GM18502 (cell line): Measurements from ENCODE around the gene GNAZ.

Experiments used
- ATAC-seq: cut with Tn5 transposase; IDR thresholded peaks from one replicate; pipeline ENCODE4 v1.9.1; 2021; ENCODE audit warnings: mild to moderate bottlenecking; ENCODE audit not compliant: unreplicated experiment, poor library complexity

The GNAZ gene

DNA sequence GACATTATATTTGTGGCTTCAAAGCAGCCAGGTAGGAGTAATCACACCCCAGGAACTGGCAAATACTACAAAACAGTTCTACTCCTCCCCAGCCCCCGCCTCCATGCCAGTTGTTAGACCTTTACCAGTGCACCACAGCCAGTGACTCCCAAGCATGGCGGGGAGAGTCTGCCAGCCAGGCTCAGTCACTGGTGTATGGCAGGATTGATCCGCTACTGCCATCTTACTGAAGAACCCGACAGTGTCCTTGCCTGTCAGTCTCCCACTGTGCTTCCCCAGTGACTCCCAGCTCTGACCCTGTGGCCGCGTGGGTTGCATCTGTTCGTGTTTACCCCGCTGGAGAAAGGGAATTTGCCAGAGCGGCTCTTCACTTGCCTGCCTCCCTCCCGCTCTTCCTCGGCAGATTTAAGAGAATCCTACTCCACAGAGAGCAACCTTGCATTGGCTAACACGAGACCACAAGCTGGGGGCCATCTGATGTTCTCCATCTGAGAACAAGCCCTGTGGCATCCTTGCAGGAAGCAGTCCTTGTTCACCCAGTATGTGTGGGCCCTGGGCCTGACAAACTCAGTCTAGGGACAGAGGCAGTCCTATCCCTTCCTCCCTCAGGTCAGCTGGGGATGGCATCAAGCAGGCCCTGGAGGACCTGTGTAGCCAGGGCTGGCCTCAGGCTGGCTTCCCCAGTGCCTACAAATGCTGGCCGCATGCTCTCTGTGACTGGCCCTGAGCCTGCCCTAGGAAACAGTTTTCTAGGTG lies 33.1 kb downstream of the GNAZ start:
- no peak for ATAC-seq

DNA sequence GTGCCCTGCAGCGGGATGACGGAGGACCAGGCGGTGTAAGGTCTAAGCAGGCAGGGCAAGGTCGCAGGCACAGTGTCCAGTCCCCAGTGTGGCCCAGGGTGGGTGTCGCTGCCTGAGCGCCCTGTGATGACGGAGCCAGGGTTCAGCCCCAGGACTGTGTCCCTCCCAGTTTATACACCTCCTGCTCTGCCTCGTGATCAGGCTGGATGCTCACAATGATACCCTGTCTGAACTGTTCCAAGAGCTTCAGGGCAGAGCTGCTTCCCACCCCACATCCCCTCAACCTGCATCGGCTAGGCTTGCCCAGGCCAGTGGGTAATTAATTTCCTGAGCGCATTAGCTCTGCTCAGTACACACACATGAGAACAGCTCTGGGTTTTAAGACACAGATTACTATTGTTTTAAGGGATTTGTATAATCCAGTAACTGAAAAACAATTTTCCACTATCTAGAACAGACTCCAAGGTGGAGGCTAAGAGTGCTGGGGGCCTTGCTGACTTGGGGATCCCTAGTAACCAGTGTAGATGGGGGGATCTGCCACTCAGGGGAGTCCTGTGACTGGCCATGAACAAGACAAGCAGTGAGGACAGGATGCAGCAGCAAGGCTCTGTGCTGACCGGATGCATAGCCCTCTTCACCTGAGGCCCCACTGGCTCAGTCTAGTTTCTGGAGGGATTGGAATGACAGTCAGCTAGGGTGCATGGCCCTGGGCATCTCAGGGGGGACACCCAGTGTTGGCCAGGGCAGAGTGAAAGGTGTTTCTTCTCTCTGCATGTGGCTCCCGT lies 34.1 kb downstream of the GNAZ start:
- ATAC-seq, result no peak

DNA sequence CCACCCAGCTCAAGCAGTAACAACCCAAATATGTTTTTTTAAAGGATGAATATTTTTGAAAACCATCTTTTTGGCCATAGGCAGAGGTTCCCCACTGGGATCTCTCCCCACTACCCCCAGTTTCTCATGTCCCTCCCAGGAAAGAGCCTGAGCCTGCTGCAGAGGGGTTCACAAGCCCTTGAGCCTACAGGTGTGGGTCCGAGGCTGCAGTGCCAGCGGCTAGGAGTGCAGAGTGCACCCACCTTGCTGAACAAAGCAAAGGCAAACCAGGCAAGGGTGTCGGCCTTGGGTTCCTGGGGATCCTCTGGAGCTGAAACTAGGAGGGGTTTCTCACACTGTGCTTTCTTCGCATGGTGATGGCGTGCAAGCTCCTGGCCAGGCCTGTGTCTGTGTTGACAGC lies 35.0 kb downstream of the GNAZ start:
- ATAC-seq, result no peak

DNA sequence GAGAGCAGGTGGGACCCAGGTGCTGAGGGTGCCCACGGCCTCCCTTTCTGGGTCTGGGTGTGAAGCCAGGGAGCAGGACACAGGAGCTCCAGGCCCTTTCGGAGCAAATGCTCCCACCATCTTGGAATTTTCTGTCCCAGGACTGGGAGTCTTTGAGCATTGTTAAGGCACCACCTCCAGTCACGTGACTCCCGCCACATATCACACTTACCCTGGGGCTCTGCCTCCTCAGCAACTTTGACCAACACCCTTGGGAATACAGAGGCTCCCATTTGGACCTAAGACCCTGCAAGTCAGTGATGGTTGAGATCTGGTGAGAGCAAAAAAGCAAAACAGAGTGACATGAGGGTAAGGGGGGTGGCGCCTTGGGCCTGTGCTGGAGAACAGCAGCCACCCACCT lies 35.6 kb downstream of the GNAZ start:
- no peak for ATAC-seq

DNA sequence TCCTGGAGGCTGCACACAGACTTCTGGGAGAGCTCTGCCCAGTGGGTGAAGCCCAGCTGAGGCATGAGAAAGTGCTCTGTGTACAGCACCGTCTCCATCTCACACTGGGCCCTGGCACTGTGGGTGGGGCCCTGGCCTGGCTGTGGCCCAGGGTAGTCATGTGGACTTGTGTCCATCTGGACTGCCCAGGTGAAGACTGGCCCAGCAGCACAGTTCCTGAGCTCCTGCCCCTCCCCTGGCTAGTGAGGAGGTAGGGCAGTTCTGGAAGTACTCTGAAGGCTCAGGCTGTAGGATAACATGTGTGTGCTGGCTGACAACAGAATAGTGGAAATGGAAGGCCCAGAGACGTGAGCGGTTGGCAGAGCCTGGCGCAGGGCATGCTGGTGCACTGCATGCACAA lies 36.0 kb downstream of the GNAZ start:
- no peak for ATAC-seq

DNA sequence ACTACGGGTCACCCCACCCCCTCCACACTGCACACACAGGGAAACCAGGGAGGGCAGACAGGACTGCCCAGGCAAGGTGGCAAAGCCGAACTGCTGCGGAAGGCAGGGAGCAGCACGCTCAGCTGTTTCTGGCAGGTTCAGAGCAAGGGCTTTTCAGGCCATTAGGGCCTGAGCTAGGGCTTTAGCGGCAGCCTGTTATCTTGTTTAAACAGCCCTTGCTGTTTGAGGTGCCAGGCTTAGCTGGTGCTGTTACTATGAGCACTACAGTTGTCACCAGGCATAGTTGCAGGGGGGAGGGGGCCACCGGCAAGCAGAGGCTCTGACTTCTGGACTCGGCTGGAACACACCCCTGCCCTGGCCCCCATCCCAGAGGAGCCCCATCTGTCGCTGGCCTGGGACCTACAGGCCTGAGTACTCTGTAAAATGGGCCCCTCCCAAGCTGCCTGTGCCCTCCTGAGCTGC lies 36.6 kb downstream of the GNAZ start:
- ATAC-seq, result no peak

DNA sequence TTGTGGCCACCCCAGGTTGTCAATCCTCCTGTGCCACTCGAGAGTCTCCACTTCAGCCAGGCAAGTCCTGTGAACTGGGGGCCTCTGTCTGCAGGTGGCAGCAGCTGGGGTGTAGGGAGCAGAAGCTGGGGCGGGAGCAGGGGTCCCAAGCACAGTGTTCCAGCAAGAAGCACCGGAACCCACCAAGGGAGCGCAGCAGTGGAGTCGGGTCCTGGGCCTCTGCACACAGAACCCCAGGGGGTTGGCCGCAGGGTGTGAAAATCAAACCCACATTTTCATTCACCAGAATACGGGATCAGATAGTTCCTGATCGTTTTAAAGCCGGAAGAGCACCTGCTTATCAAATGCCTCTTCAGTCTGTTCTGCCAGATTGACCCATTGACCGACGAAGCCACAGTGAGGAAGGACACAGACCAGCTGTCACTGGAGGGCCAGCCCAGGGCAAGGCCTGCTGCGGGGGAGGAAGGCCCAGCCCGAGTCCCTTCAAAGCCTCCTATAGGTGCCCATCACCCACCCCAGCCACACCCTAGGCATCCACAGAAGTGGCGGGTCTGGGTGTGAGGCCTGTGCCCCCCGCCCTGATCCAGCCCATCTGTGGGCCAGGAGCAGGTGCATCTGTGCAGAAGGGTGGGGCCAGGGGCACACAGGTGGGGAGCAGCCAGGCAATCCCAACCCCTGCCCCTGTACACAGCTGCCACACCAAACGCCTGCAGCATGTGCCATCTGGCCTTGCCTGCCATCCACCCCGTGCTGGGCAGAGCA lies 37.3 kb downstream of the GNAZ start:
- no peak for ATAC-seq

DNA sequence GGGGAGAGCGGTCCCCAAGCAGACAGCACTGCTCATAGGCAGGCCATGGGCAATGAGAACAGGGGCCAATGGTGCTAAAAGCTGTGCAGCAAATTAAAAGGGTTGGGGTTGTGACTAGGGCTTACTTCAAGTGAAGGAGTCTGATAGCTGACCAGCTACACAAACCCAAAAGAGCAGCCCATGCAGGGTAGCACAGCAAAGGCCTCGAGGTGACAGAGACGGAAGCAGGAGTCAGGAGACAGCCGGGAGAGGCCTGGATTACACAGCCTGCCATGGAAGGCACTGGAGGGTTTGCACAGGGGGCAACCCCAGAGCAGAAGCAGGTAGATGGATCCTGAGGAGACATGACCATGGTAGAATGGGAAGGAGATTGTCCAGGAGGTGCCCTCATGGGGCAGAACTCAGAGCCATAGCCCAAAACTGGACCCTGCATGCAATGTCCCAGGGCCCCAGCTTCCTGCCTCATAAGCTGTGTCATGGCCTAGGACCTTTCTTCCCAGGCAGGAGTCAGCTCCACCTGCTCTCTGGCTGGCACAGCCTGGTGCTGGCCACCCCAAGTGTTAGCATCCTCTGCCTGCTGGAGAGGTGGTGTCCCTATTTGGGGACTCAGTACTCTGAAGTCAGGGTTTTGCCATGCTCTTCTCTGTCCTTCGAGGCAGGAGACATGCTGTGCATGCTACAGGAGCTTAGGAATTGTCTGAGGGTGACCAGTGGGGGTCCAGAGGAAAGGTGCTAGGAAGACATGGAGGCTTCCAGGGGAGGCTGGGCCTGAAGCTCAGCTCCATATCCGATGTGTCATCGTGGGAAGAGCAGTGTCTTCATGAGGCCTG lies 38.1 kb downstream of the GNAZ start:
- ATAC-seq, result no peak

DNA sequence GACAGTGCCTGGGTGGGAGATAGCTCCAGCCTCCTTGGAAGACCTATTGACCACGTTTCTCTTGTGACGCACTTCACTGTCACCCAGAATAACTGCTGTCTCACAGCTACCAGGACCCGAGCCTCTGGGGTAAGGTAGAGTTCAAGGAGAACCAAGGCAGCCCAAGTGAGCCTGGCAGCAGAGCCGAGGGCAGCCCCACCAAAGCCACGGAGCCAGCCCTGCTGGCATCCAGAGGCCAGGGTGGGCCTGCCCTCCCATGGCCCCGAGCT lies 38.7 kb downstream of the GNAZ start:
- ATAC-seq, result no peak

DNA sequence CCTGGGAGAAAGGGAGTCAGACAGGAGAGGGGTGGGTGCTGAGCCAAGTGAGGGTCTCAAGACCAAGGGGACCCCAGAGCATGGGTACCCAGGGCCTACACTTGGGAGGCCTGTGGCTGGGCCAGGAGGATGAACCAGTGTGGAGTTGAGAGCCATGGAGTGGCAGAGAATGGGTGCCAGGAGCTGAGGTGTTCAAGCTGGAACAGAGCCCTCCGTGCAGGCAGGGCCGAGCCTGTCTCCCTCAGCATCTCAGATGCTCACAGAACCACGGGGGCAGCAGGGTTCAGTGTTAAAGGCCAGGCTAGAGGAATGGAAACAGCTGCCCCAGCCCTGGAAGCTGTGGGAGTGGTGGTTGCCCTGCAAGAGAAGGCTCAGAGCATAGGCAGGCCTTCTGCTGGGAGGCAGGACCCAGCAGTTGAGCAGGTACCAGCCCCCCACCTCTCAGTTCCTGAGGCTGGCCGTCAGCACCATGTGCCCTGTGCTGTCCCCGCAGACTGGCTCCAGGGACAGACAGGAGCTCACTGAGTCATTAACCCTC lies 39.2 kb downstream of the GNAZ start:
- no peak for ATAC-seq

DNA sequence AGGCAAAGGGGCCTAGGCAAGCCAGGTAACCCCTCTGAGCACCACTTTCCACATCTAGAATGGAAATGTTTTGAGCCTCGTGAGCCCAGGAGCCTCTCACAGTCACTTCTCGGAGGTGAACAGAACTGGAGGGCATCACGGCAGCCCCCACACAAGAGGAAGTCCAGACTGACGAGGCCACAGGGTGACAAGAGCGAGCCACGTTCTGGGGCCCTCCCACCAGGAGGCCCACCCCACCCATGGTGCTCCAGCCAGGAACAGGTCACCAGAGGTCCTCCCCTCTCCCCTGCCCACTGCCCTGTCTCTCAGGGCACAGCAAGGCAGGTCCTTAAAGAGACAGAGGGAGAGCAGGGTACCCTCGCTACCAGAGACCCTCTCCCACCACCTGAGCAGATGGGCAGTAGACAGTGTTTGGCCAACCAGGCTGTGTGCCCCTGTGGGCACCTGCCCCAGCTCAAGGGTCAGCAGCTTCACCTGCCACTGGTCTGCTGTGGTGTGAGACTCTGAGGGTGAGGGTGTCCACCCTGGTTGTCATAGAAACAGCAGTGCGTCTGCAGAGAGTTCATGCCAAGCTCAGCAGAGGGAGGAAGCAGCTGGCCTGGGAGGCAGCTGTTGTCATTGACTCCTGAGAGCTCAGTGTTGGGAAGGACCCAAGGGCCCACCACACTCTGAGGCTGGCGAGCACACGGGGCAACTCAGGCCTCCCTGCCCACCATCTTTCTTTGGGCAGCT lies 40.0 kb downstream of the GNAZ start:
- ATAC-seq, result no peak

DNA sequence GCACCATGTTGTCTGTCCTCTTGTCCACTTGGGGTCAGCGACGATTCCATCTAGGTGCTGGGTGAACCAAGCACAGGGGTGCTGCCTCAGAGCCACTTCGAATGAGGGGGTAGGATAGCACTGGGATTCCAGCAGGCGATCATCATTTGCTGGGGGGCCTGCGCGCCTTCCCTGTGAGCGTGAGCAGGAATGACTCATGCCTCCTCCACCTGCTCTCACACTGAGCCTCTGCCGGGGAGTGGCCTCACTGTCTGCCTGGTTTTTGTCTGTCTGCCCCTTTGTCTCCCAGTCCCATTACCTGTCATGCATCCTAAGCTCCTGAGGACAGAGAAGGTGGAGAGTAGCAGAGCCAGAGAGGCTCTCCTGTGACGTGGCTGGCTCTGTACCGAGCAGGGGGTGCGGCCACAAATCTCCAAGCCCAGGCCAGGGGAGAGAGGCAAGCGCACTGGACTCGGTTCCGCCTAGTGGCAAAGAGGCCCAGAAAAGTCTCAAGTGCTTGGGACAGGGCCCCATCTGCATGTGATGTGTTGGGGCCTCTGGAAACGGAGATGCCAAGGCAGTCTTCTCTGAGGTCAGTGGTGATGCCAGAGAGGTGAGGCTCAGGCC lies 40.7 kb downstream of the GNAZ start:
- no peak for ATAC-seq

DNA sequence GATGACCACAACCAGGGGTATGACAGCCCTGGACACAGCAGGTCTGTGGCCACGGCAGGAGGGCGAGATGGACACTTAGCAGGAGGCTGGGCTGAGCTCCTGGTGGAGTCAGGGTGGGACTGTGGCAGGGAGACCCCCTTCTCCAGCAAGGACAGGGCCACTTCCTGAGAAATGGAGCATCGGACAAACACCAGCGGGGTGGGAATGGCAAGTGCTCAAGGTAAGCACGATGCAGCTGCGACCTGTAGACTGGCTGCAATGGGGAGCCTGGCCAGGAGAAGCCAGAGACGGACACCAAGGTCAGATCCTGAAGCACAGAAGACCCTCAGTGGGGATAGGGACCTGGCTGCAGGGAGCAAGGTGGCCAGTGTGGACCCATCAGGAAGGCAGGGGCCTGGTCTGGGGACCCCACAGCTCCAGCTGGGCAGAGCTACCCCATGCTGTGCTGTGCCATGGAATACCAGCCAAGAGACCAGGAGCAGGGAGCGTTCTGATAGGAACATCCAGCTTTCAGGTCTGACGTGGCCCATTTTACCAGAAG lies 42.2 kb downstream of the GNAZ start:
- ATAC-seq, result no peak

DNA sequence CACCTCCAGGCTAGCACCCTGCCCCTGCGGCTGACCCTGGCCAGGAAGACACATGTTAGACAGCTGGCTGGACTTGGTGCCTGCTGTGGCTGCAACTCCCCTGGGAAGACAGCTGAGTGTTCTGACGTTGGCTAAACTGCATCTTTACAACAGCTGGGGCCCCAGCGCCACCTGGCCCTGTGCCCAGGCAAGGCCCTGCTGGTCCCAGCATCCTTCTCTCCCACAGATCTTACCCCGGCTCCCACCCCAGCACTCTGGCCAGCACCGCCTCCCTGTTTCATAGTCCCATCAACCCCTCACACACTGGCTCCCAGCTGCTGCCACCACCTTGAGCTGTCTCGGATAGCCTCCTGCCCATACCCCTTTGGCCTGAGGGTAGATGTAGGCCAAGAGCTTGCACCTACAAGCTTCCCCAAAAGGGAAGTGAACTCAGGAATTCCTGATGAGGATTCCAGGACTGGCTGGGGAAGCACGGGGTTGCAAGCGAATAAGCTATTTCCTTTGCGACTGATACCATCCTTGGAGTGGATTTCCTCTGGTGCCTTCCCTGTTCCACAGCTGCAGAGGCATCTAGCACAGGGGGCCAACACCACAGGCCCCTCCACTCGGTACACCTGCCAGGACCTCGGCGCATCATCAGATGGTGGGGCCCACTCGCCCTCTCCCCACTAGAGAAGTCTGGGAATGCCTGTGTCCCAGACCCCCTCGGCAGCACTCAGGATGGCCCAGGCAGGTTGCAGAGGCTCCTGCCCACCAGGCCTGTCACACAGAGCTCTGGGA lies 42.9 kb downstream of the GNAZ start:
- ATAC-seq, result no peak

DNA sequence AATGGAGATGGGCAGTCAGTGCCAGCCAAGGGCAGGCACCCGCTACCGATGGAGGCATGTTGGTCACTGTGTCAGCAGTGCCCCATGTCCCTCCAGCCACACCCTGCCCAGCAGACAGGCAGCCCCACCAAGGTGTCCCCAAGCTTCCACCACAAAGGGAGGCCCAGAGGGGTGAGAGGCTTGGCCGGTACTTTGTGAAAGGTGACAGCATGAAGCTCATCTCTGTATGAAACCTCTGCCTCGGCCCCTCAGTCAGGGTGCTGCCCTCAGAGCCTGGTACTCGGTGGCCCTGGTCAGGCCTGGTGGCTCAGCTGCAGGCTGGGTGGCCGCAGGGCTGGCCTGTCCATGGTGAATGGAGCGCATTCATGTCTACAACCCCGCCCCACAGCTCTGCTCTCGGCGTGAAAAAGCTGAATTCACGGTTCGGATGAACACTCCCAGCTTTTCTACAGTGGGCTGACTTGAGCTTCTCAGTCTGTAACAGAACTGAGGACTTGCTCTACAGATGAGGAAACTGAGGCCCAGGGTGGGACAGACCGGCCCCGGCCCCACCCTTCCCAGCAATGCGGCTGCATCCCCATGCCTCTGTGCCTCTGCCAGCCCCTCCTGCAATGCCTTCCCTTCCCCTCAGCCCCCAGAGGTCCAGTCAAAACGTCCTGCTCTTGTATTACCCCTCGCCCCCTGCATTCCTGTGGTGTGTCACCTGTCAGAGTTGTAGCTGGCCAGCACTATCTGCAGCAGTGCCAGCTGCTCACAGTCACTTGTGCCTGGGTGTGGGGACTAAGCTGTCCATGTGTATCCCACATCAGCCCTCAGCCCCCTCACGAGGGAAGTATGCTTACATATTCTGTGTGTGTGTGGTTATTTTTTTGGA lies 43.8 kb downstream of the GNAZ start:
- ATAC-seq, result no peak

DNA sequence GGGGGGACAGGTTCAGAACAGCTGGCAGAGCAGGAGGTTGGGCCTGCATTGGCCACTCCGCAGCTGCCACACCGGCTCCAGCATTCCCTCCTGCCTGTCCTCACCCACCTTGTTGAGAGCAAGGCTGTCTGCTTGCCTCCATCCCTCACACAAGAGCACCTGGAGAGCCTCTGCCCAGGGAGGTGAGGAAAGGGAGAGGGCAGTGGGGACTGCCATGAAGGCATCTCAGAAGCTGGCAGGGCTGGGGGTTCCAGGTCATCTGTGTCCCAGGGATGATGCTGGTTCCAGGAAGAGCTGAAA lies 44.4 kb downstream of the GNAZ start:
- ATAC-seq, result no peak

DNA sequence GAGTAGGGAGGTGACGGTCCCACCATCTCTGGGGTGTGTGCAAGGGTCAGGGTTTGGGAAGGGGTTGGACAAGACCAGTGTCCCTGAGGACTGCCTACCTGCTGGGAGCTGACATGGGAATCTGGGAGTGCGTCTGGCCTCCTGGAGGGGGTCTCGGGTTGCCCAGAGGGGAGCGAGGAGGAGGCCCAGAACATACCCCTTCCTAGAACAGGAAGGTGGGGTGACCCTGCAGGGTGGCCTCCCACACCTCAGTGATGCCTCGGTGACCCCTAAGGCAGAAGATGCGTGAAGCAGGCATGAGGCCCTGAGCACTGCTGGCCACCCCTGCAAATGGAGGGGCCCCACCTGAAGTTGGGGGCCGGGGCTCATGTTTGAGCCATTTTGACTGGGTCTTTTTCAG lies 45.0 kb downstream of the GNAZ start:
- ATAC-seq, result no peak
